OCI-LY1 (cell line): ENCODE data around the gene DCST1.

ENCODE experiments used
- CTCF ChIP-seq: fragments of 200-600 bp; sonication (generic), shearing (Covaris generic); IDR thresholded peaks from 2 replicates; pipeline ENCODE4 v1.5.1; 2017; ENCODE audit warnings: mild to moderate bottlenecking, antibody characterized with exemption, low read length, moderate library complexity, mixed read lengths
- EZH2 ChIP-seq: fragments of 200-600 bp; sonication (generic), shearing (Covaris generic); IDR thresholded peaks from 2 replicates; pipeline ENCODE4 v1.8.0; 2017; ENCODE audit warnings: borderline replicate concordance, mixed run types, mild to moderate bottlenecking, antibody characterized with exemption, low read length, moderate library complexity, mixed read lengths

DNA sequence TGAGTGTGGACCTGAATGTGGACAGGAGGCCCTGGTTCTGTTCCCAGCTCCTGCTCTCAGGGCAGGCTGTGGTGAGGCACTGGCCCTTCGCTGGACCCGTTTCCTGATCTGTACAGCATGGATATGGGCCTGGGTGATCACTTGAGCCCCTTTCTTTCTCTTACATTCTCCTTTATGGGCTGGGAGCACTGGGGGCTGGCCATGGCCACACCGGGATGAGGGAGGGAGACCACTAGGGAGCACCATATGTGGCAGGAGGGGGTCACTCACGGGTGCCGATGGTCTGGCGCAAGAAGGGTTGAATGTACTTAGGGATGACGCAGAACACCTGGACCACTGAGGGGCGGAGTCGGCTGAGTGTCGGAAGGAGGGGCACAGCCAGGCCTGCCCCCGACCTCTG is 2.7 kb upstream of the DCST1 start:
- TF ChIP-seq CTCF (no peak), EZH2 (no peak)
